ENCODE measurements around the gene FAR2.

GRCh38 chr12:29281371-29282005, 132.4 kb downstream of the FAR2 start:
- no peak for TF ChIP-seq EZH2 (IDR thresholded peaks at IDR 0.05; ENCODE audit: low read length, missing control alignments)
- TF ChIP-seq CTCF (conservative IDR thresholded peaks at IDR 0.05 in 1 of 2, IDR thresholded peaks at IDR 0.05 in 1 of 2; ENCODE audit: low read depth in 1 of 2, low read length in 2 of 2) = no peak

All from fibroblast of lung (primary cell).